GM21515 (cell line): Measurements from ENCODE around the gene DNM3.

Experiments
- ATAC-seq: cut with Tn5 transposase; IDR thresholded peaks from one replicate; pipeline ENCODE4 v1.9.1; 2021; ENCODE audit not compliant: unreplicated experiment

DNM3 gene

DNA sequence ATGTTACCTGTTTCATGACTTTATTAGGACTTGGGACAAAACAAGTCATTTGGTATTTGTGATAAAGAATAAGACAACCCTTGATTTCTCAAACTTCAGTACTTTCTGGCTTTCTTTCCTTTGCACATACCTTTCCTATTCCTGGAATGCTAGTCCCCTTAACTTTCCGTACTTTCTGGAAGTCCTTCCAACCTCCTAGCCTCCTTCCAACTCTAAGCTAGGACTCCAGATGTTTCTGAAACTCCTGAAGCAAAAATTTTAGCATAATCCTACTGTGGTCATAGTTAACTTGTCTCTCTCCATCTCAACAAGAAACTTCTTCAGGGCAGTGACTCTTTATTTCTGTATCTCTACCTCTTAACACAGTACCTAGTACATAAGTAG lies 559.4 kb downstream of the DNM3 start:
- ATAC-seq: no peak

GRCh38 chr1:172401477-172401876 lies 560.2 kb downstream of the DNM3 start:
- no peak for ATAC-seq

GRCh38 chr1:172401892-172402291 lies 560.6 kb downstream of the DNM3 start:
- no peak for ATAC-seq

DNA sequence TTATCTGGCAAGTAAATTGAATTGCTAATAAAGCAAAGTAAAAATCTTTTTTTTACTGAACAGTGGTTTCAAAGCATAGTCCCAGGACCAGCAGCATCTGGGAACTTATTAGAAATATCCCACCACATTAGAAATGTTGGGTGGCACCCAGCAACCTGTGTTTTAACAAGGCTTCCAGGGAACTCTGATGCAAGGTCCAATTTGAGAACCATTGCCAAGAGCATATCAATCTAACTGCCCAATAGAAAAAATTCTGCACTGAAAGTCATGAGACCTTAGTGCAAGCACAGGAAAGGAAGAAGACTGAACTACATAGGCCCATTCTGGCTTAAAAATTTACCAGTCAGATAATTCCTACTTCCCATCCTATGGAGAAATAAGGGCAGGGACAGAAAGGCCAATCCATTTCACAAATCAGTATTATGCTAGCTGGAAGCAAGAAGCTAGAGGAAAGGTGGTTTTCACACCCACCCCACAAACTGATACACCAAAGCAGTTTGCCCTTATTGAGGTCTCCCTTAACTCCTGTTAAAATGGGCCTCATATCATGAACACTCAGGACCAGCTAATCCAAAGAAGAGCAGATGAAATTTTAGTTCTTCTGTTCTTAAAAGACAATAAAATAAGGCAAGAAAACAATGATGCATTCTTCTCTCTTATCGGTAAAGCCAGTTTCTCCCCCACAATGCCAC lies 561.7 kb downstream of the DNM3 start:
- ATAC-seq: no peak

- no peak for ATAC-seq
Measured at GRCh38 chr1:172404121-172404520, 562.8 kb downstream of the DNM3 start.

- ATAC-seq: no peak
Measured at GRCh38 chr1:172405912-172406311, 564.6 kb downstream of the DNM3 start.

GRCh38 chr1:172406968-172407367 lies 565.7 kb downstream of the DNM3 start:
- ATAC-seq: no peak

DNA sequence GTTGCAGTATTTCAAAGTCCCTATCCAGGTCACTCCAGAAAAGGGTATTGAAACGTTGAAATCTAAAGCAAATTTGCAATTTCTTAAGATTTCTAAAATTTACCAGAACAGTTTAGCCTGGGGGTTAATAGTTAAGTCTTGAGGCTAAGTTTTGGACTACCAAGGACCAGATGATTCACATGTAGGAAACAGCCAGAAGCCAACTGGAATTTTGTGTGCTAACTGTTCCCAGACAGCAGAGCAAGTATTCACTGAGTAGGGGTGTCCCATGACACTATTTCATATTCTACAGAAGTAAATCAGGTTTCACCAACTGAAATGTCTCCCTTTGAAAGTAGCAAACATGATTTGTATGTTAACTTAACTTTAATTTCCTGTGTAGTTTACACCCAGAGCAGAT lies 567.7 kb downstream of the DNM3 start:
- no peak for ATAC-seq

- ATAC-seq: no peak
Measured at GRCh38 chr1:172410027-172410426, 568.7 kb downstream of the DNM3 start.

DNA sequence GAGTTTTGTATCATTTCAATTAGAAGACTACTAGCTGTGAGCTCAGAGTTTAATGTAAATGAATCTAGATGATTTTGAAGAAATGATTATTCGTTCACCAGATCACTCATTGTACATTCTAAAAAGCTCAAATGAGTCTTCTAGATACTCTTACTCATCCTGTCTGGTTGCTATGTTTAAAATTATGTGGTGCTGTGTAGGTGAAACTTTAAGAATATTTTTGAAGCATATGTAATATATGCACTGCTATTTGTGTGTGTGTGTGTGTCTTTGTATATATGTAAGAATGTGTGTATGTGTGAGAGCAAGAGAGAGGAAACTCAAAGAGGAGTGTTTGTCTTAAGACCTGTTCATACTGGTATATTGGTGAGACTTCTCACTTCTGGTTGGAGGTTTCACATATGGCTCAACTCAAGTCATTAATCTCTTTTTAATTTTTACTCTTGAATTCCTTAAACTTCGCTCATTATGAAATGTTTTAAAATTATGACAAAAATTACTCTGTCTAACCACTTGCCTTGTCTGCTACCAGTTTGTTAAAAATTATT lies 570.6 kb downstream of the DNM3 start:
- ATAC-seq: no peak

DNA sequence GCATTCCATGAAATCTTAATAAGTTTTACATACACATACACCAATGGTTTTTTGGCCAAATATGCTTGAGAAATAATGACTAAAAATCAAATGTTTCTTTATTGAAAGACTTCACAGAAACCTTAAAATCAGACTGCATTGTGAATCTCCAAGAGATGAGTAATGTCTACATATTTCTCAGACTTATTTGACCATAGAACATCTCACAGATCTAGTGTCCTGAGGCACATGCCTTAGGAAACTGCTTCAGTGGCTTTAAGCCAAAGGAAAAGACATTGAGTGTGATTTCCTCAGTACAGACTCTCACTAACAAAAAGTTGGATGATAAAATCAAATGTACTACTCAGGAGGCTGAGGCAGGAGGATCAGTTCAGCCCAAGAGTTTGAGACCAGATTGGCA lies 573.0 kb downstream of the DNM3 start:
- ATAC-seq: no peak

DNA sequence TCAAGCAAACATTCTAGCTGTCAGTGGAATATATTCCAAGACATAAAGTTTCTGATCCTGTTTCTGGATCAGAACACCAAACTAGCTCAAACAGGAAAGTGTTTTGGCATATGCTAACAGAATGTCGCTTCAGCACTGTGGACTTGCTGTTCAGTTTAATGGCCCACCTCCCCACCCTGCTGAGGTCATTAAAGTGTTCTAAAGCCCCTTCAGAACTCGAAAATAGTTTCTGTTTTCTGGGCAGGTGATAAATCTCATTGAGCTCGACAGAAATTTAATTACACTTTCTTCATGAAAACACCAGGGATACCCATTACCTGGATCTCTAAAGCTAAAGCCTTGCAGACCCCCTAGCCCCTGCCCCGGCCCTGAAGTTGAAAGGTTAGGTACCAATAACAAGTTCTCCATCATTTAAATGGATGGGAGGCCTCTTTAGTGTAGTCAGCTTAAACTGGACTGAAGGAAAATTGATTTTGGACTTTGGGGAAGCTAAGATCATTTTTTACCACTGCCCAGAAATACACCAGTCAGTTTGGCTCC lies 575.3 kb downstream of the DNM3 start:
- ATAC-seq: no peak

- ATAC-seq: no peak
Measured at GRCh38 chr1:172417557-172417956, 576.3 kb downstream of the DNM3 start.

DNA sequence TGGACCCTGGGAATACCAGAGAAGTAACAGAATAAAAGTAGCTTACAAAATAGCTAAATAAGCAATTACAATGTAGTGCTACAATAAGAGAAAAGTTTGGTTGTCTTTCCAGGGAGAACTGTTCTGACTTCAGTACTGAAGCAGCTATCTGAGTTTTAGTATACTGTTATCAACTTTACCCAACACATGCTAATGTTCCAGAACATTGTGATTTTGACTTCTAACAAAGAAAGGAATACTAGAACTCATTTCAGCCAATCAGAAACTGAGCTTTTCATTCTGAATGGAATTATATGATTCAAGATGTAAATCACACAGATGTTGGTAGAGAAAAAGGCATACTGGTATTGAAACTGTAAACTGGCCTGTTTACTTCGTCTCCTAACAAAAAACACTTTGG lies 579.1 kb downstream of the DNM3 start, which contains the start of gene C1orf105:
C1orf105 (plus strand) TSS at position 301 of the 400 bp plus-strand sequence. CDS start 201 bp downstream, outside the sequence.
- no peak for ATAC-seq

DNA sequence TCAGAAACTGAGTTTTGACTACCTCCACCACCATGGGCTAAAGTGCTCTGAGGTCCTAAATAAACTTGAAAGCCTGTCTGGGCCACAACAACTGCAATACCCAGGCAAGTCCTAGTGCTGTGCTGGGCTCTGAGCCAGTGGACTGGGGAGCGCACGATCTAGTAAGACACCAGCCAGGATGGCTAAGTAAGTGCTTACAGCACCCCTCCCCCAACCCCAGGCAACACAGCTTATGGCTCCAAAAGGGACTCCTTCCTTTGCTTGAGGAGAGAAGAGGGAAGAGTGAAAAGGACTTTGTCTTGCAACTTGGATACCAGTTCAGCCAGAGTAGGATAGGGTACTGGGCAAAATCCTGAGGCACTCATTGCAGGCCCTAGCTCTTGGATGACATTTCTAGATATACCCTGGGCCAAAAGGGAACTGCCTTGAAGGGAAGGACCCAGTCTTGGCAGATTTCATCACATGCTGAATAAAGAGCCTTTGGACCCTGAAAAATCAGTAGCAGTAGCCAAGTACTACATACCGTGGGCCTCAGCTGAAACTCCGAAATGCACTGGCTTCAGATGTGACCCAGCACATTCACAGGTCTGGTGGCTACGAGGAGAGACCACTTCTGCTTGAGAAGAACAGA lies 580.8 kb downstream of the DNM3 start:
- no peak for ATAC-seq

GRCh38 chr1:172423336-172423735 lies 582.0 kb downstream of the DNM3 start:
- no peak for ATAC-seq

DNA sequence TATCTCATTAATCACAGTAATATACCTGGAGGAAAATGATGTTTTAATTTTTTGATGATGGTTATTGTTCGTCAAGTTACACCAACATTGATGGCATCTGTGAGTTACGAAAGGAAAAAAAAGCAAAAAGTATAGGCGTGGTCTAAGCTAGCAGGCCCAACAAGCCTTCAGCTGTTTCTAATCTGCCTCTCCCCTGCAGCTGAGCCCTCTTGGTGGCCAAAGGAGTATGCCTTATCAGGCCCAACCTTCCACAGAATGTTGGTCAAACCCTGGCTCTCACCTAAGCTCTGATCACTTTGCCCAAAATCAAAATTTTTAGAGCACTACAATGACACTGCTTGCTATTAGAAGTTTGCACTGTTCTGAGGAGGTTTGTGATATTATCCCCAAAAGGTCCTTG lies 584.0 kb downstream of the DNM3 start:
- ATAC-seq: no peak

DNA sequence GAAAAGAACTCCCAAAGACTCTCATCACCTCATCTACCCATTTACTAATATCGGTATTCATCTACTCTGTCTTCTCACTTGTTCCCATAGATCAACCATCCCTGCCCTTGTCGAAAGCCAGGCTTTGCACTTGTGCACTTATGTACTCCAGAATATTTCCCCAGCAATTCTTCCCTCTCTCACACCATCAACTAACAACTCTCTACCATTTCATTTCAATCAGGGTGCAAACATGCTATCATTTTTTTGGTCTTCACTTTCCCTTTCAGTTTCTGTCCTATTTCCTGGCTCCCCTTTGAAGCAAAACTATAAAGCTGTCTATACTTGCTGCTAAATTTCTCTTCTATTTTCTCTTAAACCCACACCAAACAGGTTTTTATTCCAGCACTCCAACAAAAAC lies 585.9 kb downstream of the DNM3 start:
- ATAC-seq: no peak

GRCh38 chr1:172429331-172430127 lies 588.2 kb downstream of the DNM3 start:
- ATAC-seq: no peak

GRCh38 chr1:172430128-172430454 lies 588.8 kb downstream of the DNM3 start:
- no peak for ATAC-seq

GRCh38 chr1:172431204-172431603 lies 589.9 kb downstream of the DNM3 start:
- ATAC-seq: no peak
